ENCODE results near the gene ARHGEF28. TPM values are rescaled to one million over a fixed set of nuclear protein-coding genes. Genes with fewer than 3 reads are reported as not detected.

The ARHGEF28 gene
- total and polyA plus RNA-seq, 9 of the 15 experiments (the other 6 are each of a cell fraction or from before 2014, with no cell fraction given): 0.27 TPM; not detected in 8

DNA sequence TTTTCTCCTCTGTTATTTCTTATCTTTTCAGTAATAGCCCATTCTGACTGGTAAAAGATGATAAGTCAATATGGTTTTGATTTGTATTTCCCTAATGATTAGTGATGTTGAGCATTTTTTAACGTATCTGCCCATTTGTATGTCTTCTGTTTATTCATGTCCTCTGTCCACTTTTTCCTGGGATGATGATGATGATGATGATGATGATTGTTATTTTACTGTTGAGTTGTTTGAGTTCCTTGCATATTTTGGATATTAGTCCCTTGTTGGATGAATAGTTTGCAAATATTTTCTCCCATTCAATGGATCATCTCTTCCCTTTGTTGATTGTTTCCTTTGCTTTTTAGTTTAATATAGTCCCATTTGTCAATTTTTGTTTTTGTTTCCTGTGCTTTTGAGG lies 33.4 kb upstream of the ARHGEF28 start (continued):
- no peak for TF ChIP-seq REST (IDR thresholded peaks at IDR 0.05; ENCODE audit: borderline replicate concordance)
- no peak for TF ChIP-seq REST (CRISPR knock-in tag; IDR thresholded peaks at IDR 0.05; ENCODE audit: low read depth)
- no peak for TF ChIP-seq TSHZ1 (CRISPR knock-in tag; IDR thresholded peaks at IDR 0.05)
- no peak for TF ChIP-seq SAFB (IDR thresholded peaks at IDR 0.05; ENCODE audit: borderline replicate concordance, low read depth, low read length)
- no peak for TF ChIP-seq ZNF12 (CRISPR knock-in tag; IDR thresholded peaks at IDR 0.05)
- TF ChIP-seq EWSR1 (IDR thresholded peaks at IDR 0.05; ENCODE audit: borderline replicate concordance, low read depth, partially characterized antibody): no peak
- no peak for TF ChIP-seq MTA1 (IDR thresholded peaks at IDR 0.05; ENCODE audit: borderline replicate concordance)
- TF ChIP-seq EP300 (IDR thresholded peaks at IDR 0.05; ENCODE audit: low read length): no peak
